ENCODE results near the gene HOXA11.

The HOXA11 gene

GRCh38 chr7:27185013-27185853 lies at the start of gene HOXA11:
Gene HOXA11 (minus strand): TSS chr7:27185232. CDS start chr7:27185144, 88 bp downstream.
- no peak for DNase-seq (ENCODE audit: low spot score in 2 of 2)
- H3K27me3 Mint-ChIP-seq: peaks cover 42% of the 10 kb centered on the region

GRCh38 chr7:27229448-27229847 lies 44.4 kb upstream of the HOXA11 start:
- no peak overlapping the region for H3K27ac Mint-ChIP-seq
- ATAC-seq (ENCODE audit: low read depth): no peak

More at GRCh38 chr7:27185013-27185853, at the start of gene HOXA11:
- Mint-ChIP-seq H3K4me3 (peak within 1 kb of the TSS; percentile 22), H3K9me3 (no peaks in the 10 kb centered on the region), H3K36me3 (peaks cover 3% of the 10 kb centered on the region), H3K4me1 (peaks cover 17% of the 10 kb centered on the region), H3K27ac (peak within 1 kb of the TSS; percentile 76)
- no peak for ATAC-seq (ENCODE audit: low read depth)

GRCh38 chr7:27224983-27225934 lies 40.2 kb upstream of the HOXA11 start:
- no peak overlapping the region for H3K27ac Mint-ChIP-seq
- H3K4me1 Mint-ChIP-seq: peaks cover 2% of the 10 kb centered on the region
- peaks cover 25% of the 10 kb centered on the region for H3K27me3 Mint-ChIP-seq

More at GRCh38 chr7:27229448-27229847, 44.4 kb upstream of the HOXA11 start:
- Mint-ChIP-seq H3K9me3 (no peaks in the 10 kb centered on the region), H3K4me1 (peaks cover 2% of the 10 kb centered on the region), H3K27me3 (peaks cover 10% of the 10 kb centered on the region), H3K4me3 (no peak overlapping the region), H3K36me3 (no peaks in the 10 kb centered on the region)
- no peak for DNase-seq (ENCODE audit: low spot score in 2 of 2)

GRCh38 chr7:27223941-27224575 lies 39.0 kb upstream of the HOXA11 start:
- Mint-ChIP-seq H3K27me3 (peaks cover 32% of the 10 kb centered on the region), H3K9me3 (no peaks in the 10 kb centered on the region), H3K27ac (no peak overlapping the region), H3K4me3 (no peak overlapping the region), H3K4me1 (peaks cover 9% of the 10 kb centered on the region), H3K36me3 (no peaks in the 10 kb centered on the region)
- no peak for DNase-seq (ENCODE audit: low spot score in 2 of 2)
- ATAC-seq (ENCODE audit: low read depth): no peak

More at GRCh38 chr7:27224983-27225934, 40.2 kb upstream of the HOXA11 start:
- ATAC-seq (ENCODE audit: low read depth): no peak
- peak in 1 of 2 donors; percentile 11 for DNase-seq (ENCODE audit: low spot score in 2 of 2)
- Mint-ChIP-seq H3K4me3 (no peak overlapping the region), H3K36me3 (no peaks in the 10 kb centered on the region), H3K9me3 (no peaks in the 10 kb centered on the region)

- Mint-ChIP-seq H3K4me1 (peaks cover 9% of the 10 kb centered on the region), H3K9me3 (no peaks in the 10 kb centered on the region), H3K36me3 (no peaks in the 10 kb centered on the region), H3K27ac (no peak overlapping the region), H3K27me3 (peaks cover 34% of the 10 kb centered on the region), H3K4me3 (no peak overlapping the region)
- DNase-seq (ENCODE audit: low spot score in 2 of 2) (no peak), ATAC-seq (ENCODE audit: low read depth) (no peak)
Observed at GRCh38 chr7:27221201-27221797, 36.3 kb upstream of the HOXA11 start.

- Mint-ChIP-seq H3K4me3 (peak overlapping the region; percentile 37), H3K27ac (no peak overlapping the region), H3K4me1 (peaks cover 9% of the 10 kb centered on the region), H3K27me3 (peaks cover 36% of the 10 kb centered on the region), H3K36me3 (no peaks in the 10 kb centered on the region), H3K9me3 (no peaks in the 10 kb centered on the region)
- ATAC-seq (ENCODE audit: low read depth): peak; percentile 19
- DNase-seq (ENCODE audit: low spot score in 2 of 2): peak in 1 of 2 donors; percentile 16
Observed at GRCh38 chr7:27220440-27220955, 35.5 kb upstream of the HOXA11 start.

- peaks cover 36% of the 10 kb centered on the region for H3K27me3 Mint-ChIP-seq
Observed at GRCh38 chr7:27219821-27220220, 34.8 kb upstream of the HOXA11 start.

GRCh38 chr7:27217951-27218350 lies 32.9 kb upstream of the HOXA11 start:
- H3K4me1 Mint-ChIP-seq: peaks cover 6% of the 10 kb centered on the region
- H3K4me3 Mint-ChIP-seq: no peak overlapping the region
- H3K27me3 Mint-ChIP-seq: peaks cover 38% of the 10 kb centered on the region
- ATAC-seq (ENCODE audit: low read depth) (no peak), DNase-seq (ENCODE audit: low spot score in 2 of 2) (no peak)
- H3K36me3 Mint-ChIP-seq: no peaks in the 10 kb centered on the region
- H3K9me3 Mint-ChIP-seq: no peaks in the 10 kb centered on the region
- no peak overlapping the region for H3K27ac Mint-ChIP-seq

More at GRCh38 chr7:27219821-27220220, 34.8 kb upstream of the HOXA11 start:
- DNase-seq (ENCODE audit: low spot score in 2 of 2) (no peak), ATAC-seq (ENCODE audit: low read depth) (peak; percentile 19)
- peaks cover 6% of the 10 kb centered on the region for H3K4me1 Mint-ChIP-seq
- H3K9me3 Mint-ChIP-seq: no peaks in the 10 kb centered on the region
- H3K36me3 Mint-ChIP-seq: no peaks in the 10 kb centered on the region
- H3K4me3 Mint-ChIP-seq: peak overlapping the region; percentile 18
- H3K27ac Mint-ChIP-seq: no peak overlapping the region

GRCh38 chr7:27215356-27215755 lies 30.3 kb upstream of the HOXA11 start:
- Mint-ChIP-seq H3K36me3 (no peaks in the 10 kb centered on the region), H3K27me3 (peaks cover 34% of the 10 kb centered on the region), H3K4me1 (peaks cover 6% of the 10 kb centered on the region), H3K9me3 (no peaks in the 10 kb centered on the region), H3K27ac (no peak overlapping the region), H3K4me3 (no peak overlapping the region)
- ATAC-seq (ENCODE audit: low read depth): no peak
- DNase-seq (ENCODE audit: low spot score in 2 of 2): no peak

GRCh38 chr7:27214239-27214950 lies 29.4 kb upstream of the HOXA11 start:
- DNase-seq (ENCODE audit: low spot score in 2 of 2) (no peak), ATAC-seq (ENCODE audit: low read depth) (no peak)
- Mint-ChIP-seq H3K36me3 (no peaks in the 10 kb centered on the region), H3K9me3 (no peaks in the 10 kb centered on the region), H3K4me3 (no peak overlapping the region), H3K27ac (no peak overlapping the region), H3K4me1 (no peaks in the 10 kb centered on the region), H3K27me3 (peaks cover 35% of the 10 kb centered on the region)

GRCh38 chr7:27213433-27214238 lies 28.6 kb upstream of the HOXA11 start:
- Mint-ChIP-seq H3K36me3 (no peaks in the 10 kb centered on the region), H3K27me3 (peaks cover 38% of the 10 kb centered on the region), H3K4me3 (no peak overlapping the region), H3K9me3 (no peaks in the 10 kb centered on the region), H3K4me1 (no peaks in the 10 kb centered on the region), H3K27ac (no peak overlapping the region)
- DNase-seq (ENCODE audit: low spot score in 2 of 2) (peak in 1 of 2 donors; percentile 18), ATAC-seq (ENCODE audit: low read depth) (no peak)
